Stimulated activated CD4-positive, alpha-beta T cell treated with anti-CD3 and anti-CD28 coated beads, TNF-alpha, amount 100 ng/mL, for 4 hours (primary cell): ENCODE data around the gene CHRDL2.
A peak's percentile ranks its signal among the peaks of the same experiment; 100 is the strongest.

Source experiments
- DNase-seq, 3 experiments: peaks; one replicate each; pipeline ENCODE4 v3.0.0-alpha.2; 2020; ENCODE audit warnings: low read depth in 3 of 3

The CHRDL2 gene

GRCh38 chr11:74748211-74749126 lies 17.2 kb upstream of the CHRDL2 start, which contains the start of gene RNF169:
Gene RNF169 (plus strand): TSS chr11:74748849. CDS start chr11:74748881, 32 bp downstream.
- peak; percentile 70 to 83 (median 80) for DNase-seq

GRCh38 chr11:74746868-74747267 lies 15.6 kb upstream of the CHRDL2 start:
- no peak for DNase-seq

- no peak for DNase-seq
These were observed 13.1 kb upstream of the CHRDL2 start for GRCh38 chr11:74744277-74744676.

- DNase-seq: no peak
These were observed 12.4 kb upstream of the CHRDL2 start for GRCh38 chr11:74743640-74744039.

- DNase-seq: no peak
These were observed 10.8 kb upstream of the CHRDL2 start for GRCh38 chr11:74742070-74742469.

GRCh38 chr11:74739546-74740270 lies 8.5 kb upstream of the CHRDL2 start:
- peak in 1 of 3 experiments; percentile 5 for DNase-seq

GRCh38 chr11:74736031-74736430 lies 4.8 kb upstream of the CHRDL2 start:
- DNase-seq: no peak

- no peak for DNase-seq
These were observed 4.2 kb upstream of the CHRDL2 start for GRCh38 chr11:74735365-74735928.

GRCh38 chr11:74734559-74734925 lies 3.3 kb upstream of the CHRDL2 start:
- no peak for DNase-seq

- DNase-seq: no peak
These were observed 510 bp downstream of the CHRDL2 start for GRCh38 chr11:74730571-74731260.

GRCh38 chr11:74729397-74729796 lies 1.8 kb downstream of the CHRDL2 start:
- no peak for DNase-seq

- peak in 2 of 3 experiments; percentile 21 to 25 for DNase-seq
These were observed 4.6 kb downstream of the CHRDL2 start for GRCh38 chr11:74726547-74727182.

- DNase-seq: no peak
These were observed 5.5 kb downstream of the CHRDL2 start for GRCh38 chr11:74725701-74726100.

- no peak for DNase-seq
These were observed 7.7 kb downstream of the CHRDL2 start for GRCh38 chr11:74723511-74723910.

GRCh38 chr11:74721479-74721835 lies 9.8 kb downstream of the CHRDL2 start:
- DNase-seq: no peak

- no peak for DNase-seq
These were observed 10.4 kb downstream of the CHRDL2 start for GRCh38 chr11:74720596-74721478.

GRCh38 chr11:74719011-74719410 lies 12.2 kb downstream of the CHRDL2 start:
- no peak for DNase-seq

GRCh38 chr11:74717221-74717969 lies 13.8 kb downstream of the CHRDL2 start:
- no peak for DNase-seq

- no peak for DNase-seq
These were observed 16.3 kb downstream of the CHRDL2 start for GRCh38 chr11:74714904-74715303.

- no peak for DNase-seq
These were observed 17.5 kb downstream of the CHRDL2 start for GRCh38 chr11:74713686-74714085.
